NCI-H146 treated with DMSO at 0.1 percent for 48 hours (cell line): ENCODE measurements around the gene PTPRG.
"Not testable (repeated sequence)": the region's sequence is repeated elsewhere in the genome, so short reads cannot be mapped to it uniquely, and the experiment has no call there.

Experiments used
- DNase-seq: peaks from one replicate; lab custom pipeline; 2025; ENCODE audit not compliant: unreplicated experiment; lab: John Stamatoyannopoulos, UW

Gene PTPRG

GRCh38 chr3:61813636-61814035 lies 252.3 kb downstream of the PTPRG start:
- no peak for DNase-seq

DNA sequence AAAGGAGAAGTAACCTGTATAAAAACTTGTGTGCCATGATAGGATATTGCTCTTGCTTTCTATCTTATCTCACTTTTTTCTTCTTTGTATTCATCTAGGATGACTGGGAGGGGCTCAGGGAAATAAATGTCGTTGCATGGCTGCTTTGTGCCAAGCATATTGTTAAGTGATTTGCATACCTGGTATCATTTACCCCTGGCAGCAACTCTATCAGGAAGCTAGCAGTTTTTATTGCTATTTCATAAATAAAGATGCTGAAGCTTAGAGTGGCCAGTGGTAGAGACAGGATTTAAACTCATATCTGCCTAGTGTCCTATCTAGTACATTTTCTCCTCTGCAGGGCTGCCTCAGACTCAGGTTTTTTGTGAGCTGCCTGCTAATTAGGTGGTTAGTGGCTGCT lies 253.3 kb downstream of the PTPRG start:
- DNase-seq = no peak

GRCh38 chr3:61816304-61816703 lies 254.9 kb downstream of the PTPRG start:
- DNase-seq = not testable (repeated sequence)

DNA sequence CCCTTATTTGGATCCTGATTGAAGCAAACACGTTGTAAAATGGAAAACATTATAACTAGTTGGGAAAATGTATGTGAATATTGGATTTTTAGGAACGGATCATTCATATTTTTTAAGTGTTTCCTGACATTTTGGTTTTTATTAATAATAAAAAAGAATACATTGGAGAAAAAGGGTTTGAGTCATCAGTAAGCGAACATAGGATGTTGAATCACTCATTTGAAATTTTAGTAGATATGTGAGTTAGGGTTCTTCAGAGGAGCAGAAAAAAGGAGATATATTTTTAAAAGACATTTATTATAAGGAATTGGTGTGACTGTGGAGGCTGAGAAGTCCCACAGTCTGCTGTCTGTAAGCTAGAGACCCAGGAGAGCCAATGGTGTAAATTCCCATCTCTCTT lies 258.5 kb downstream of the PTPRG start:
- DNase-seq = no peak

GRCh38 chr3:61820306-61820992 lies 259.1 kb downstream of the PTPRG start:
- DNase-seq = no peak

GRCh38 chr3:61821823-61822251 lies 260.5 kb downstream of the PTPRG start:
- DNase-seq = no peak

GRCh38 chr3:61822588-61822987 lies 261.2 kb downstream of the PTPRG start:
- DNase-seq = no peak

- DNase-seq = no peak
Observed at GRCh38 chr3:61824553-61825135, 263.3 kb downstream of the PTPRG start.

GRCh38 chr3:61826161-61826560 lies 264.8 kb downstream of the PTPRG start:
- DNase-seq = no peak

GRCh38 chr3:61828184-61828874 lies 267.0 kb downstream of the PTPRG start:
- no peak for DNase-seq

GRCh38 chr3:61828880-61829721 lies 267.7 kb downstream of the PTPRG start:
- DNase-seq = no peak

GRCh38 chr3:61829722-61830350 lies 268.5 kb downstream of the PTPRG start:
- DNase-seq = no peak

DNA sequence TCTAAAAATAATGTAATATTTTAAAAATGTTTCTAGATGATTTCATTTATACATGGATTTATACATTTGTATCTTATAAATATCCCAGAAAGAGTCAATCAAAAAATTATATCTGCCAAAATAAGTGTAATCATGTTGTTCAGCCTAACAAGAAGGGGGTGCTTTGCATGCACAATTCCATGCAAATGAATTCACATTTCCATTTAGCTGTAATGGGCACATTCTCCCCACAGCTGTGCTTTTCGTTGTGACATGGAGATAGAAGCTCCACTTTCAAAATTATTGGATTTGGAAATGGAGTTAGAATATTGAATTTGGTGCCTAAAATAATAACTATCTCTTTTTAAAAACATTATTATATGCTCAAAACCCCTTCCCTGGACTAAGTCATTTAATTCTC lies 270.6 kb downstream of the PTPRG start:
- no peak for DNase-seq

- DNase-seq = no peak
Observed at GRCh38 chr3:61832375-61833229, 271.2 kb downstream of the PTPRG start.

- DNase-seq = no peak
Observed at GRCh38 chr3:61839256-61839655, 277.9 kb downstream of the PTPRG start.

DNA sequence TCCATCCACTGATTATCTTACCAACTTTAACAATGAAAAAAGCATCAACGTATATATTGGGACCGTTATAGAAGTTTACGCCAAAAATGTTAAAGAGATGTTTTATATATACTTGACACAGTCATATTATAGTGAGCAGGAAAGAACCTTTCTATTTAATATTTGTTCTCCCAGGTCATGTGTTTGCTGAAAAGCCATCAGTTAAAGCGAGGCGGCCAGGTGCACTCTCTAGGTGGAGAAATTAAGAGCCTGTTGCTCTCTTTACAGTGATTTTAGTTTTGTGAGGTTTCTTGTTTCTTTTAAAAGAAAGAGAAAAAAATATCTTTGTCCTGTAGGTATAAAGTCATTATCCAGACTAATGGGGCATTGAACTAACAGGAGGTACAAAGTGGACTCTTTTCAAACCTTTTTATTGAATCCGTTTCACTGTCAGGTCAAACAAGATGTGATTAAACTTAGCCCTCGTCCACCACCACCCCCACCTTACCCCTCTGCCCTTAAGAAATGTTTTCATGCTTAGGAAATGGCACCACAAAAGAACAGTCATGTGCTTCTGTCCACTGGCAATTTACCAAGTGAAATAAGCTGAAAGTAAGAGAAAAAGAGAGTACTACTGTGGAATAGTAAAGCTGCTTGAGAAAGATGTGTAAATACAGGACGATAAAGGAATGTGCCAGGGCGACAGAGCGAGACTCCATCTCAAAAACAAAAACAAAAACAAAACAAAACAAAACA lies 279.9 kb downstream of the PTPRG start:
- DNase-seq = peak; percentile 65

DNA sequence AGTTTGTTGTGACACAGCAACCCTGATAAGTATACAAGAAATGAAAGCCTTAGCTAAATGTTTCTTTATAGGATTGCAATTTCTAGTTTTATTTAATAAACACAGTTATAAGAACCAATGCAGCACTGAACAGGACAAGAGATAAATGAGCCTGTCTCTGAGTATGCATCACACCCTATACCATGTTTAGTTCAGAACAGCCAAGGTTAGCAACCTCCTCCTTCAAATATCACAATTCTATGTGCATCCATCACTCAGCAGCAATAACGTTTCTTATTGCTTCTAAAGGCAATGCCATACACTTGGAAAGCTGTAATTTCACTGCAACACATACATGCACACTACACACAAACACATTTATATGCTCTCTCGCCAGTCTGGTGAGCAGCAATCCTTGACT lies 280.6 kb downstream of the PTPRG start:
- DNase-seq = no peak

DNA sequence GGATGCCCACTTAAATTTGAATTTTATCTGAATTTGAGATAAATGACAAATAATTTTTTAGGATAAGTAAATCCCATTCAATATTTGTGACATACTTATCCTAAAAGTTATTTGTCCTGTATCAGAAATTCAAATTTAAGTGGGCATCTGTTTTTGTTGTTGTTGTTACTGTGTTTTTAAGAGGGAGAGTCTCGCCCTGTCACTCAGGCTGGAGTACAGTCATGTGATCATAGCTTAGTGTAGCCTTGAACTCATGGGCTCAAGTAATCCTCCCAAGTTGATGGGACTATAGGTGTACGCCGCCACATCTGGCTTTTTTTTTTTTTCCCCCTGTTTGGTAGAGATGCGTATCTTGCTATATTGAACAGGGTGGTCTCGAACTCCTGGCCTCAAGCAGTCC lies 283.0 kb downstream of the PTPRG start:
- DNase-seq = no peak

- no peak for DNase-seq
Observed at GRCh38 chr3:61846488-61846887, 285.1 kb downstream of the PTPRG start.
